ENCODE data around the gene GRIN2A. TPM values are rescaled to one million over a fixed set of nuclear protein-coding genes. Genes with fewer than 3 reads are reported as not detected.

GRIN2A gene
- total and polyA plus RNA-seq, 2 donors (not counting 3 experiments of a cell fraction or from before 2014, with no cell fraction given): not detected

GRCh38 chr16:10225653-10226052 is 43.4 kb upstream of the GRIN2A start:
- intact Hi-C loops (cut with micrococcal nuclease) (no loop called here), dilution Hi-C loops (cut with MboI; ENCODE audit: extremely low pct_ligation_motif_present, low sequenced_read_pairs) (no loop called here)
- BruUV-seq (replicated peaks): no TSS peak
- Histone ChIP-seq H3K9me1 (replicated peaks; ENCODE audit: control insufficient read depth, extremely low read depth, insufficient read depth, low read length) (no peaks in the 10 kb centered on the region), H3K4me2 (ENCODE audit: insufficient read depth, low read length) (no peak overlapping the region), H3K9ac (replicated peaks; ENCODE audit: extremely low read depth, insufficient read depth, low read length) (no peak overlapping the region), H4K20me1 (replicated peaks; ENCODE audit: control insufficient read depth, extremely low read depth, insufficient read depth, low read length) (no peaks in the 10 kb centered on the region), H2AFZ (ENCODE audit: low read depth, low read length) (no peak overlapping the region), H3K79me2 (ENCODE audit: control insufficient read depth, insufficient read depth, low read length) (no peaks in the 10 kb centered on the region), H3K4me3 (replicated peaks in 1 of 3; ENCODE audit: insufficient read depth in 1 of 3, low read depth in 1 of 3, low read length in 3 of 3) (no peak overlapping the region), H3K27ac (ENCODE audit: insufficient read depth, low read depth, low read length) (no peak overlapping the region), H3K36me3 (ENCODE audit: control insufficient read depth in 2 of 2, extremely low read depth in 1 of 2, insufficient read depth in 2 of 2, low read length in 2 of 2) (no peaks in the 10 kb centered on the region), H3K27me3 (ENCODE audit: control insufficient read depth in 2 of 2, insufficient read depth in 2 of 2, low read length in 2 of 2) (no peaks in the 10 kb centered on the region), H3K9me3 (replicated peaks; ENCODE audit: control insufficient read depth, insufficient read depth, low read length) (no peaks in the 10 kb centered on the region), H3K4me1 (ENCODE audit: control insufficient read depth, extremely low read depth, insufficient read depth, low read length) (no peaks in the 10 kb centered on the region)
- DNase-seq (ENCODE audit: low read depth, low spot score): no peak
- CTCF ChIA-PET: no interaction called here
- TF ChIP-seq FOS (IDR thresholded peaks at IDR 0.05; ENCODE audit: borderline replicate concordance, insufficient read depth, low read length) (no peak), POLR2AphosphoS5 (IDR thresholded peaks at IDR 0.05; ENCODE audit: insufficient read depth, low read depth, low read length) (no peak), JUN (IDR thresholded peaks at IDR 0.05; ENCODE audit: borderline replicate concordance, insufficient read depth, insufficient read length, low read depth) (no peak), EZH2 (IDR thresholded peaks at IDR 0.05; ENCODE audit: borderline replicate concordance, low read depth, low read length, severe bottlenecking) (no peak), MYC (IDR thresholded peaks at IDR 0.05; ENCODE audit: low read depth, low read length) (no peak)
- FAIRE-seq: no peak
- POLR2A ChIA-PET: no interaction called here

DNA sequence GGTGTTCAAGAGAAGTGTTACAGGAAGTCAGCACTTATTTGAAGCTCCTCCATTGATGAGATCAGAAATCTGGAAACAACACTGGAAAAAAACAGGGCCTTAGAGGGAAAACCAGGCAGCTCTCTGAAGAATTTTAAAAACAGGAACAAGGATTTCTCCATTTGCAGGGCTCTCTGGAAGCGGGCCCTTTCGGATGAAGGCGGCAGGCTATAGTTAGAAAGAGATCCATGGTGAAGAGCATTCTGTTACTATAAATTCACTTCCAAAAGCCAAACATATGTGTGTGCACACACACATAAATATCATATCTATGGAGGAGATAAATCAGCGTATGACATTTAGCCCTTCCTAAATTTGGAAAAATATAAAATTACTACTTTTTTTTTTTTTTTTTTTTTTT is 42.6 kb upstream of the GRIN2A start:
- no peak for DNase-seq (ENCODE audit: low read depth, low spot score)
- Histone ChIP-seq H3K9ac (replicated peaks; ENCODE audit: extremely low read depth, insufficient read depth, low read length) (no peak overlapping the region), H2AFZ (ENCODE audit: low read depth, low read length) (no peak overlapping the region), H3K36me3 (ENCODE audit: control insufficient read depth in 2 of 2, extremely low read depth in 1 of 2, insufficient read depth in 2 of 2, low read length in 2 of 2) (no peaks in the 10 kb centered on the region), H3K9me3 (replicated peaks; ENCODE audit: control insufficient read depth, insufficient read depth, low read length) (no peaks in the 10 kb centered on the region), H3K4me2 (ENCODE audit: insufficient read depth, low read length) (no peak overlapping the region), H3K4me3 (replicated peaks in 1 of 3; ENCODE audit: insufficient read depth in 1 of 3, low read depth in 1 of 3, low read length in 3 of 3) (no peak overlapping the region), H3K79me2 (ENCODE audit: control insufficient read depth, insufficient read depth, low read length) (no peaks in the 10 kb centered on the region), H3K27ac (ENCODE audit: insufficient read depth, low read depth, low read length) (no peak overlapping the region), H4K20me1 (replicated peaks; ENCODE audit: control insufficient read depth, extremely low read depth, insufficient read depth, low read length) (no peaks in the 10 kb centered on the region), H3K27me3 (ENCODE audit: control insufficient read depth in 2 of 2, insufficient read depth in 2 of 2, low read length in 2 of 2) (no peaks in the 10 kb centered on the region), H3K9me1 (replicated peaks; ENCODE audit: control insufficient read depth, extremely low read depth, insufficient read depth, low read length) (no peaks in the 10 kb centered on the region), H3K4me1 (ENCODE audit: control insufficient read depth, extremely low read depth, insufficient read depth, low read length) (no peaks in the 10 kb centered on the region)
- FAIRE-seq: no peak
- POLR2A ChIA-PET: no interaction called here
- intact Hi-C loops (cut with micrococcal nuclease): no loop called here
- TF ChIP-seq, protein P1, sequence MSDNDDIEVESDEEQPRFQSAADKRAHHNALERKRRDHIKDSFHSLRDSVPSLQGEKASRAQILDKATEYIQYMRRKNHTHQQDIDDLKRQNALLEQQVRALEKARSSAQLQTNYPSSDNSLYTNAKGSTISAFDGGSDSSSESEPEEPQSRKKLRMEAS (IDR thresholded peaks at IDR 0.05; ENCODE audit: insufficient read depth, insufficient read length): no peak
- TF ChIP-seq JUN (IDR thresholded peaks at IDR 0.05; ENCODE audit: borderline replicate concordance, insufficient read depth, insufficient read length, low read depth) (no peak), MYC (IDR thresholded peaks at IDR 0.05; ENCODE audit: low read depth, low read length) (no peak), FOS (IDR thresholded peaks at IDR 0.05; ENCODE audit: borderline replicate concordance, insufficient read depth, low read length) (no peak), EZH2 (IDR thresholded peaks at IDR 0.05; ENCODE audit: borderline replicate concordance, low read depth, low read length, severe bottlenecking) (no peak), POLR2AphosphoS5 (IDR thresholded peaks at IDR 0.05; ENCODE audit: insufficient read depth, low read depth, low read length) (no peak), POLR2A (IDR thresholded peaks at IDR 0.05; ENCODE audit: low read depth, low read length) (no peak), GATA2 (IDR thresholded peaks at IDR 0.05; ENCODE audit: insufficient read depth, insufficient read length, low read depth, low read length) (no peak), CTCF (IDR thresholded peaks at IDR 0.05; ENCODE audit: extremely low read depth in 1 of 2, insufficient read depth in 1 of 2, low read depth in 1 of 2, low read length in 2 of 2) (no peak)
- BruUV-seq (replicated peaks): no TSS peak
- CTCF ChIA-PET: no interaction called here
- dilution Hi-C loops (cut with MboI; ENCODE audit: extremely low pct_ligation_motif_present, low sequenced_read_pairs): no loop called here
